HG03469 (cell line): ENCODE results near the gene RFFL.
"Not testable (repeated sequence)": the region's sequence is repeated elsewhere in the genome, so short reads cannot be mapped to it uniquely, and the experiment has no call there.

Experiments used
- ATAC-seq: cut with Tn5 transposase; IDR thresholded peaks from one replicate; pipeline ENCODE4 v1.9.1; 2021; ENCODE audit warnings: mild to moderate bottlenecking, moderate library complexity, moderate number of reproducible peaks; ENCODE audit not compliant: unreplicated experiment

The RFFL gene

GRCh38 chr17:35063514-35064223 lies at the start of gene RFFL:
TSS of gene RFFL (minus strand) at chr17:35063707. CDS start at chr17:35026553, 37,154 bp downstream.
- peak; percentile 58 for ATAC-seq

GRCh38 chr17:35110791-35111190 lies 47.3 kb upstream of the RFFL start:
- not testable (repeated sequence) for ATAC-seq

- ATAC-seq, result no peak
Measured at GRCh38 chr17:35104844-35105450, 41.4 kb upstream of the RFFL start.

- no peak for ATAC-seq
Measured at GRCh38 chr17:35103271-35103670, 39.8 kb upstream of the RFFL start.

GRCh38 chr17:35101725-35102124 lies 38.2 kb upstream of the RFFL start:
- ATAC-seq, result no peak

GRCh38 chr17:35101036-35101435 lies 37.5 kb upstream of the RFFL start:
- no peak for ATAC-seq

GRCh38 chr17:35099908-35100307 lies 36.4 kb upstream of the RFFL start:
- no peak for ATAC-seq

- no peak for ATAC-seq
Measured at GRCh38 chr17:35097776-35098175, 34.3 kb upstream of the RFFL start.

GRCh38 chr17:35095741-35096140 lies 32.2 kb upstream of the RFFL start:
- ATAC-seq, result no peak

GRCh38 chr17:35094902-35095301 lies 31.4 kb upstream of the RFFL start:
- ATAC-seq, result no peak

GRCh38 chr17:35090707-35091106 lies 27.2 kb upstream of the RFFL start:
- ATAC-seq, result not testable (repeated sequence)

- ATAC-seq, result no peak
Measured at GRCh38 chr17:35089586-35090296, 26.2 kb upstream of the RFFL start.

GRCh38 chr17:35088881-35089585 lies 25.5 kb upstream of the RFFL start:
- ATAC-seq, result peak; percentile 39

- ATAC-seq, result no peak
Measured at GRCh38 chr17:35088356-35088880, 24.9 kb upstream of the RFFL start.

- no peak for ATAC-seq
Measured at GRCh38 chr17:35087731-35088355, 24.3 kb upstream of the RFFL start.

- ATAC-seq, result no peak
Measured at GRCh38 chr17:35086931-35087573, 23.5 kb upstream of the RFFL start.

GRCh38 chr17:35086164-35086563 lies 22.7 kb upstream of the RFFL start:
- no peak for ATAC-seq

- ATAC-seq, result no peak
Measured at GRCh38 chr17:35084987-35085386, 21.5 kb upstream of the RFFL start.

- no peak for ATAC-seq
Measured at GRCh38 chr17:35083071-35083470, 19.6 kb upstream of the RFFL start.

- no peak for ATAC-seq
Measured at GRCh38 chr17:35082073-35082657, 18.7 kb upstream of the RFFL start.
